Lung (tissue), 12 donors: ENCODE measurements around the gene GTPBP10. TPM values are rescaled to one million over a fixed set of nuclear protein-coding genes. Genes with fewer than 3 reads are reported as not detected.
A peak's percentile ranks its signal among the peaks of the same experiment; 100 is the strongest.

Experiments used
- ATAC-seq: fragments of 200-7000 bp; cut with Tn5 transposase; one replicate; pipeline ENCODE4 v1.9.1; 2020; ENCODE audit warnings: moderate number of reproducible peaks; ENCODE audit not compliant: insufficient read depth, low FRiP score
- DNase-seq, 3 donors: peaks; one replicate each; pipeline ENCODE4 v3.0.0-alpha.2; 2013 to 2017
- H3K27ac ChIP-seq, 2 donors: one replicate each; pipeline ENCODE4 v1.5.1; 2013; ENCODE audit warnings: mild to moderate bottlenecking in 2 of 2, moderate library complexity in 2 of 2, control low read depth in 1 of 2, inconsistent platforms in 1 of 2, low read depth in 1 of 2, low read length in 1 of 2
- H3K27me3 ChIP-seq, 3 donors: one replicate each; pipeline ENCODE4 v1.5.1; 2013; ENCODE audit warnings: low read length in 2 of 3; ENCODE audit not compliant: control insufficient read depth in 3 of 3, insufficient read depth in 3 of 3
- H3K36me3 ChIP-seq, 4 donors: one replicate each; pipeline ENCODE4 v1.5.1; 2013; ENCODE audit warnings: low read length in 4 of 4, mild to moderate bottlenecking in 1 of 4, moderate library complexity in 1 of 4; ENCODE audit not compliant: control insufficient read depth in 4 of 4, insufficient read depth in 4 of 4
- H3K4me1 ChIP-seq, 5 donors: one replicate each; pipeline ENCODE4 v1.5.1; 2013; ENCODE audit warnings: low read length in 5 of 5, mild to moderate bottlenecking in 2 of 5, moderate library complexity in 1 of 5; ENCODE audit not compliant: control insufficient read depth in 5 of 5, insufficient read depth in 5 of 5
- H3K4me3 ChIP-seq: one replicate; pipeline ENCODE4 v1.5.1; 2013; ENCODE audit warnings: mild to moderate bottlenecking, control low read depth, moderate library complexity
- H3K9ac ChIP-seq, 2 donors: one replicate each; pipeline ENCODE4 v1.5.1; 2013; ENCODE audit warnings: low read length in 2 of 2, control low read depth in 1 of 2; ENCODE audit not compliant: insufficient read depth in 1 of 2
- H3K9me3 ChIP-seq, 4 donors: one replicate each; pipeline ENCODE4 v1.5.1; 2013; ENCODE audit warnings: low read length in 3 of 4, mild to moderate bottlenecking in 1 of 4, moderate library complexity in 1 of 4; ENCODE audit not compliant: control insufficient read depth in 4 of 4, insufficient read depth in 3 of 4
- CTCF ChIP-seq: IDR thresholded peaks from 2 replicates; pipeline ENCODE4 v1.5.1; 2012; ENCODE audit warnings: mild to moderate bottlenecking; ENCODE audit errors: control extremely low read depth, extremely low read depth
- WGBS, 2 donors: extraction: QIAGEN DNeasy Blood & Tissue Kit; methylation state at CpG; one replicate each; pipeline ENCODE4 v1.1.7; 2013; 5-methylcytosine and 5-hydroxymethylcytosine counted together
- polyA plus RNA-seq, 2 donors: library from polyadenylated mRNA; stranded (reverse); fragments of 200-250 nt; gene quantifications; one replicate each; pipeline ENCODE4 v1.2.1, GENCODE V29; 2013
- total RNA-seq, 2 donors: library from RNA; depleted of rRNA in 1 of 2; stranded (reverse); fragments of >200 nt in 1 of 2; gene quantifications; one replicate each; pipeline ENCODE4 v1.2.1, GENCODE V29; 2014 to 2021
- donor health status: control.
- donor health status: control.
- donor health status: Bipolar disorder and iron deficiency.
- donor health status: healthy.
- donor health status: DM: yes; HTN: yes; CAD: no.

The GTPBP10 gene
- total and polyA plus RNA-seq, 4 donors = 9.2 to 20.9 (median 18.3) TPM

- 88 to 89% methylated on average over 5 of the region's 5 CpGs for WGBS, 2 donors
- DNase-seq (no peak), ATAC-seq (no peak)
Observed at GRCh38 chr7:90391488-90391887, 45.0 kb downstream of the GTPBP10 start.

GRCh38 chr7:90396420-90396819, 49.9 kb downstream of the GTPBP10 start:
- no peak for TF ChIP-seq CTCF
- no peak overlapping the region for H3K4me3 ChIP-seq
- ATAC-seq (no peak), DNase-seq (peak in 1 of 3 donors; percentile 2)
- no peak overlapping the region for H3K9ac ChIP-seq
- WGBS, 2 donors = 90 to 93% methylated on average over 4 of the region's 4 CpGs
- H3K4me1 ChIP-seq = no peaks in the 10 kb centered on the region
- no peaks in the 10 kb centered on the region for H3K27me3 ChIP-seq
- no peaks in the 10 kb centered on the region for H3K36me3 ChIP-seq
- H3K9me3 ChIP-seq = peaks cover 0 to 3% (median 0%) of the 10 kb centered on the region in 4 donors
- no peak overlapping the region for H3K27ac ChIP-seq

More at GRCh38 chr7:90391488-90391887, 45.0 kb downstream of the GTPBP10 start:
- Histone ChIP-seq H3K27ac (no peak overlapping the region), H3K9ac (no peak overlapping the region), H3K27me3 (no peaks in the 10 kb centered on the region), H3K4me3 (no peak overlapping the region), H3K36me3 (peaks cover 0 to 1% (median 0%) of the 10 kb centered on the region in 4 donors), H3K9me3 (no peaks in the 10 kb centered on the region), H3K4me1 (no peaks in the 10 kb centered on the region)
- no peak for TF ChIP-seq CTCF

GRCh38 chr7:90401989-90402388, 55.5 kb downstream of the GTPBP10 start:
- H3K27ac ChIP-seq = no peak overlapping the region
- WGBS, 2 donors = 43 to 49% methylated on average over 4 of the region's 4 CpGs
- H3K4me1 ChIP-seq = peaks cover 0 to 14% (median 3%) of the 10 kb centered on the region in 5 donors
- ATAC-seq (no peak), DNase-seq (peak; percentile 28 to 60 (median 55))
- peaks cover 0 to 3% (median 0%) of the 10 kb centered on the region in 4 donors for H3K9me3 ChIP-seq
- H3K36me3 ChIP-seq = peaks cover 0 to 4% (median 2%) of the 10 kb centered on the region in 4 donors
- H3K9ac ChIP-seq = no peak overlapping the region
- H3K4me3 ChIP-seq = no peak overlapping the region
- no peak for TF ChIP-seq CTCF
- no peaks in the 10 kb centered on the region for H3K27me3 ChIP-seq

- no peak for TF ChIP-seq CTCF
- Histone ChIP-seq H3K9me3 (peaks cover 0 to 3% (median 0%) of the 10 kb centered on the region in 4 donors), H3K27ac (peak overlapping the region in 1 of 2 donors; percentile 55), H3K4me3 (no peak overlapping the region), H3K4me1 (peaks cover 0 to 14% (median 5%) of the 10 kb centered on the region in 5 donors), H3K9ac (peak overlapping the region in 1 of 2 donors; percentile 83), H3K27me3 (no peaks in the 10 kb centered on the region), H3K36me3 (peaks cover 2 to 9% (median 7%) of the 10 kb centered on the region in 4 donors)
- ATAC-seq (no peak), DNase-seq (peak in 2 of 3 donors; percentile 9 to 15)
- WGBS, 2 donors = 31 to 38% methylated on average over 1 of the region's 1 CpG
Observed at GRCh38 chr7:90402785-90403173, 56.3 kb downstream of the GTPBP10 start.
